Keratinocyte (primary cell): ENCODE measurements around the gene PPFIBP2. TPM values are rescaled to one million over a fixed set of nuclear protein-coding genes. Genes with fewer than 3 reads are reported as not detected.

ENCODE experiments used
- DNase-seq: peaks from one replicate; pipeline ENCODE4 v3.0.0-alpha.2; 2011; ENCODE audit warnings: low read depth, missing footprints, low spot score
- FAIRE-seq: peaks from 2 replicates; lab custom pipeline; 2011; peaks lifted over from hg19 to GRCh38; lab: Jason Lieb, UNC
- H2AFZ ChIP-seq: 2 replicates; pipeline ENCODE4 v1.6.0; 2012; ENCODE audit warnings: low read length, control low read depth, inconsistent platforms; ENCODE audit not compliant: control insufficient read depth
- H3K27ac ChIP-seq: 2 replicates; pipeline ENCODE4 v1.5.1; 2011; ENCODE audit warnings: low read length; ENCODE audit not compliant: control insufficient read depth, insufficient read depth
- H3K27me3 ChIP-seq: 3 replicates; pipeline ENCODE4 v1.6.0; 2011; ENCODE audit warnings: low read length; ENCODE audit not compliant: control insufficient read depth, insufficient read depth; ENCODE audit errors: extremely low read depth
- H3K36me3 ChIP-seq, 2 experiments: 2 replicates in 1 of 2; 3 replicates in 1 of 2; pipeline ENCODE4 v1.5.1; 2011; ENCODE audit warnings: low read length in 2 of 2, mild to moderate bottlenecking in 1 of 2; ENCODE audit not compliant: control insufficient read depth in 2 of 2, insufficient read depth in 2 of 2; ENCODE audit errors: extremely low read depth in 1 of 2
- H3K4me1 ChIP-seq: 3 replicates; pipeline ENCODE4 v1.5.1; 2011; ENCODE audit warnings: low read length; ENCODE audit not compliant: control insufficient read depth, insufficient read depth; ENCODE audit errors: extremely low read depth
- H3K4me2 ChIP-seq: 3 replicates; pipeline ENCODE4 v1.6.0; 2011; ENCODE audit warnings: low read depth, low read length; ENCODE audit not compliant: control insufficient read depth, insufficient read depth; ENCODE audit errors: extremely low read depth
- H3K4me3 ChIP-seq, 3 experiments: fragments of 200-600 bp in 1 of 3; sonication (generic) in 1 of 3; 2 replicates in 2 of 3; 3 replicates in 1 of 3; pipeline ENCODE4 v1.5.1; 2011 to 2016; ENCODE audit warnings: low read length in 3 of 3, mild to moderate bottlenecking in 3 of 3, control low read depth in 2 of 3, inconsistent platforms in 1 of 3, low read depth in 1 of 3, mixed read lengths in 1 of 3, mixed run types in 1 of 3, moderate library complexity in 1 of 3; ENCODE audit not compliant: control insufficient read depth in 2 of 3, insufficient read depth in 2 of 3; ENCODE audit errors: extremely low read depth in 1 of 3
- H3K79me2 ChIP-seq: 2 replicates; pipeline ENCODE4 v1.6.0; 2012; ENCODE audit warnings: low read length; ENCODE audit not compliant: control insufficient read depth, insufficient read depth
- H3K9ac ChIP-seq: 3 replicates; pipeline ENCODE4 v1.6.0; 2011; ENCODE audit warnings: low read length; ENCODE audit not compliant: control insufficient read depth, insufficient read depth; ENCODE audit errors: extremely low read depth
- H3K9me1 ChIP-seq: 3 replicates; pipeline ENCODE4 v1.6.0; 2011; ENCODE audit warnings: low read length; ENCODE audit not compliant: control insufficient read depth, insufficient read depth; ENCODE audit errors: extremely low read depth
- H3K9me3 ChIP-seq: 2 replicates; pipeline ENCODE4 v1.5.1; 2012; ENCODE audit warnings: low read depth, low read length; ENCODE audit not compliant: control insufficient read depth
- H4K20me1 ChIP-seq: 3 replicates; pipeline ENCODE4 v1.6.0; 2011; ENCODE audit warnings: low read length; ENCODE audit not compliant: control insufficient read depth, insufficient read depth; ENCODE audit errors: extremely low read depth
- EZH2 ChIP-seq: IDR thresholded peaks from one replicate; pipeline ENCODE4 v1.6.1; 2012; ENCODE audit warnings: inconsistent platforms, mild to moderate bottlenecking, low read length, moderate library complexity
- dilution Hi-C: fragments of 300-500 bp; cut with MboI; formaldehyde crosslinking; loops from one replicate; pipeline ENCODE4 v1.7.0; 2020; ENCODE audit warnings: low sequenced_read_pairs; ENCODE audit not compliant: extremely low pct_ligation_motif_present
- polyA plus RNA-seq, 5 experiments: library from polyadenylated mRNA; depleted of rRNA in 3 of 5; stranded (reverse) in 3 of 5; stranded (forward) in 1 of 5; unstranded in 1 of 5; fragments of >200 nt; gene quantifications; 1 replicate in 1 of 5; 2 replicates in 3 of 5; 3 replicates in 1 of 5; pipeline versions ENCODE4 v1.2.1 to v1.2.3, GENCODE V29; 2011 to 2012; ENCODE audit warnings: missing spikeins in 2 of 5, low read depth in 1 of 5, low replicate concordance in 1 of 5
- TF ChIP-seq, protein P1 (sequence below), 3 experiments: IDR thresholded peaks in 1 of 3; conservative IDR thresholded peaks in 1 of 3; optimal IDR thresholded peaks in 1 of 3; 2 replicates in 2 of 3; 3 replicates in 1 of 3; pipeline versions ENCODE3 to v1.5.1; 2011; ENCODE audit warnings: low read length in 3 of 3, mild to moderate bottlenecking in 3 of 3, moderate library complexity in 2 of 3, control low read depth in 1 of 3, inconsistent platforms in 1 of 3; ENCODE audit not compliant: insufficient read depth in 2 of 3; ENCODE audit errors: extremely low read depth in 1 of 3

Gene PPFIBP2
- polyA plus RNA-seq, 1 donor (not counting 4 experiments of a cell fraction or from before 2014, with no cell fraction given): 11.0 TPM

DNA sequence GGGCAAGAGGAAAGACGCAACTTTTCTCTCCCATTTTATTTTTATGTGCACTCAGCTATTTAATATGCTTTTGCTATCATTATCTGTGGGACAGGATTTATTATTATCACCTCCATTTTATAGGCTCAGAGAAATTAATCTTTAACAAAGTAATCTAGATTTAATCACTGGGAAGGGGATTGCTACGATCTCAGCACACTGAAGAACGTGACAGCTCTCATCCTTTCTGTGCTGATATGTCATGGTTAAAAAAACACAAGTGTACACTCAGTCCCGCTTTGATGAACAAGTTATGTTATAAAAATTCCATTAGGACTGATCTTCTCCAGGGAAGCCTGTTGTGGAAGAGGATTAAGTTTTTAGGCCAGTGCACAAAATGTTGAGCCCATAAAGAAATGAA is 121.9 kb downstream of the PPFIBP2 start:
- FAIRE-seq: no peak
- Histone ChIP-seq H3K4me1 (peaks cover 11% of the 10 kb centered on the region), H3K4me3 (no peak overlapping the region), H3K9me3 (no peaks in the 10 kb centered on the region), H3K27me3 (no peaks in the 10 kb centered on the region), H3K79me2 (no peaks in the 10 kb centered on the region), H3K9me1 (no peaks in the 10 kb centered on the region), H4K20me1 (no peaks in the 10 kb centered on the region), H2AFZ (no peak overlapping the region), H3K9ac (no peak overlapping the region), H3K36me3 (peaks cover 0 to 6% of the 10 kb centered on the region in 2 experiments), H3K4me2 (no peak overlapping the region), H3K27ac (no peak overlapping the region)
- dilution Hi-C loops: no loop called here
- TF ChIP-seq, protein P1, sequence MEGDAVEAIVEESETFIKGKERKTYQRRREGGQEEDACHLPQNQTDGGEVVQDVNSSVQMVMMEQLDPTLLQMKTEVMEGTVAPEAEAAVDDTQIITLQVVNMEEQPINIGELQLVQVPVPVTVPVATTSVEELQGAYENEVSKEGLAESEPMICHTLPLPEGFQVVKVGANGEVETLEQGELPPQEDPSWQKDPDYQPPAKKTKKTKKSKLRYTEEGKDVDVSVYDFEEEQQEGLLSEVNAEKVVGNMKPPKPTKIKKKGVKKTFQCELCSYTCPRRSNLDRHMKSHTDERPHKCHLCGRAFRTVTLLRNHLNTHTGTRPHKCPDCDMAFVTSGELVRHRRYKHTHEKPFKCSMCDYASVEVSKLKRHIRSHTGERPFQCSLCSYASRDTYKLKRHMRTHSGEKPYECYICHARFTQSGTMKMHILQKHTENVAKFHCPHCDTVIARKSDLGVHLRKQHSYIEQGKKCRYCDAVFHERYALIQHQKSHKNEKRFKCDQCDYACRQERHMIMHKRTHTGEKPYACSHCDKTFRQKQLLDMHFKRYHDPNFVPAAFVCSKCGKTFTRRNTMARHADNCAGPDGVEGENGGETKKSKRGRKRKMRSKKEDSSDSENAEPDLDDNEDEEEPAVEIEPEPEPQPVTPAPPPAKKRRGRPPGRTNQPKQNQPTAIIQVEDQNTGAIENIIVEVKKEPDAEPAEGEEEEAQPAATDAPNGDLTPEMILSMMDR (optimal IDR thresholded peaks at IDR 0.05 in 1 of 3, IDR thresholded peaks at IDR 0.05 in 1 of 3, conservative IDR thresholded peaks at IDR 0.05 in 1 of 3; ENCODE audit: extremely low read depth in 1 of 3, insufficient read depth in 2 of 3, low read length in 3 of 3): no peak
- DNase-seq: no peak

DNA sequence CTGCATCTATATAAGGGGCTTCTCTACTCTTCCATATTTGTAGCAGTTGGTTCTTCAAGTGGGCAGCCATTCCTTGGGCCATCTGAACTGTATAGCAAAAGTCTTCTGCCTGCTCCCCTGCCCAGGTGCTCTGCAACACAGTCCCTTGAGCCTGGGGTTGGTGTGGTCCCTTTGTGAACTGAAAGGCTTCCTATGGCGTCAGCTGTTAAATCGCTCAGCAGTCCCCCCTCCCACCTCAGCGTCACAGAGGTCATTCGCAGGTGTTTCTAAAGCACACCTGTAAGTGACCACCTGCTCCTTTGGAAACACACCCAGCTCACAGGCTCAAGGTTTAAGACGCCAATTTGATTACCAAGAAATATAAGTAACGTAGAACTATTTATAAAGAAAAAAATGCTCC is 122.6 kb downstream of the PPFIBP2 start:
- peaks cover 11% of the 10 kb centered on the region for H3K4me1 ChIP-seq
- no peak for FAIRE-seq
- H3K9ac ChIP-seq: no peak overlapping the region
- no peaks in the 10 kb centered on the region for H3K27me3 ChIP-seq
- no peaks in the 10 kb centered on the region for H3K9me3 ChIP-seq
- TF ChIP-seq, protein P1 (optimal IDR thresholded peaks at IDR 0.05 in 1 of 3, IDR thresholded peaks at IDR 0.05 in 1 of 3, conservative IDR thresholded peaks at IDR 0.05 in 1 of 3; ENCODE audit: extremely low read depth in 1 of 3, insufficient read depth in 2 of 3, low read length in 3 of 3): no peak
- no peak for TF ChIP-seq EZH2
- H3K4me3 ChIP-seq: no peak overlapping the region
- no peaks in the 10 kb centered on the region for H3K79me2 ChIP-seq
- H4K20me1 ChIP-seq: no peaks in the 10 kb centered on the region
- no peak overlapping the region for H3K27ac ChIP-seq
- H3K36me3 ChIP-seq: peaks cover 0 to 6% of the 10 kb centered on the region in 2 experiments
- no peak for DNase-seq
- H3K4me2 ChIP-seq: no peak overlapping the region
- dilution Hi-C loops: no loop called here
- no peaks in the 10 kb centered on the region for H3K9me1 ChIP-seq
- H2AFZ ChIP-seq: no peak overlapping the region
